Measurements from ENCODE around the gene RAD51B.
A peak's percentile ranks its signal among the peaks of the same experiment; 100 is the strongest.

RAD51B gene

GRCh38 chr14:67800743-67801142 is 18.8 kb upstream of the RAD51B start:
- H3K4me1 ChIP-seq (ENCODE audit: insufficient read depth, poor library complexity, severe bottlenecking), result no peaks in the 10 kb centered on the region
- TF ChIP-seq, protein P1, sequence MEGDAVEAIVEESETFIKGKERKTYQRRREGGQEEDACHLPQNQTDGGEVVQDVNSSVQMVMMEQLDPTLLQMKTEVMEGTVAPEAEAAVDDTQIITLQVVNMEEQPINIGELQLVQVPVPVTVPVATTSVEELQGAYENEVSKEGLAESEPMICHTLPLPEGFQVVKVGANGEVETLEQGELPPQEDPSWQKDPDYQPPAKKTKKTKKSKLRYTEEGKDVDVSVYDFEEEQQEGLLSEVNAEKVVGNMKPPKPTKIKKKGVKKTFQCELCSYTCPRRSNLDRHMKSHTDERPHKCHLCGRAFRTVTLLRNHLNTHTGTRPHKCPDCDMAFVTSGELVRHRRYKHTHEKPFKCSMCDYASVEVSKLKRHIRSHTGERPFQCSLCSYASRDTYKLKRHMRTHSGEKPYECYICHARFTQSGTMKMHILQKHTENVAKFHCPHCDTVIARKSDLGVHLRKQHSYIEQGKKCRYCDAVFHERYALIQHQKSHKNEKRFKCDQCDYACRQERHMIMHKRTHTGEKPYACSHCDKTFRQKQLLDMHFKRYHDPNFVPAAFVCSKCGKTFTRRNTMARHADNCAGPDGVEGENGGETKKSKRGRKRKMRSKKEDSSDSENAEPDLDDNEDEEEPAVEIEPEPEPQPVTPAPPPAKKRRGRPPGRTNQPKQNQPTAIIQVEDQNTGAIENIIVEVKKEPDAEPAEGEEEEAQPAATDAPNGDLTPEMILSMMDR (IDR thresholded peaks at IDR 0.05; ENCODE audit: poor library complexity, severe bottlenecking), result no peak
- ATAC-seq (ENCODE audit: low read depth) (no peak), DNase-seq (ENCODE audit: low spot score) (no peak)
- H3K27ac ChIP-seq (ENCODE audit: poor library complexity, severe bottlenecking), result no peak overlapping the region
- no peaks in the 10 kb centered on the region for H3K27me3 ChIP-seq (ENCODE audit: insufficient read depth, poor library complexity, severe bottlenecking)
- H3K36me3 ChIP-seq (ENCODE audit: low read depth), result peaks cover 88% of the 10 kb centered on the region
- no peaks in the 10 kb centered on the region for H3K9me3 ChIP-seq (ENCODE audit: severe bottlenecking)
- H3K4me3 ChIP-seq (ENCODE audit: severe bottlenecking), result no peak overlapping the region

DNA sequence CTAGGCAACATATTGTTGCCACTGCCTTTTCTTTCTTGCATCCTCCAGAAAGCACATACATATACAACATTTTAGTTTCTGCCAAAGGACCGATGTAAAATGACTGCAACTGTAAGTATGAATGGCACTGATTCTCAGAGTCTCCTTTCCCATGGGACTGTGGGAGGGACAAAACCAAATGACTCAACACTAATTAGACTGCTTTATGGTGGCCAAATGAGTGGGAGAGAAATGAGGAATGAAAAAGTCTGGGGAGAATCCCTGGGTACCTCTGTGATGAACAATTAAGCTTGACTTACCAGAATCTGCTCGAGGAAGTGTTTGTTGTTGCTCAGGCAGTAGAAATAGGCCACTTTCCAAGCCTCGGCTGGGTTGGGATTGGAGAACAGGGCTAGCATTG is 13.3 kb upstream of the RAD51B start:
- no peak for DNase-seq (ENCODE audit: low spot score)
- H3K27me3 ChIP-seq (ENCODE audit: insufficient read depth, poor library complexity, severe bottlenecking), result no peaks in the 10 kb centered on the region
- no peak overlapping the region for H3K4me3 ChIP-seq (ENCODE audit: severe bottlenecking)
- H3K9me3 ChIP-seq (ENCODE audit: severe bottlenecking), result no peaks in the 10 kb centered on the region
- no peaks in the 10 kb centered on the region for H3K4me1 ChIP-seq (ENCODE audit: insufficient read depth, poor library complexity, severe bottlenecking)
- H3K27ac ChIP-seq (ENCODE audit: poor library complexity, severe bottlenecking), result no peak overlapping the region
- ATAC-seq (ENCODE audit: low read depth), result no peak
- H3K36me3 ChIP-seq (ENCODE audit: low read depth), result peaks cover 91% of the 10 kb centered on the region
- TF ChIP-seq, protein P1 (IDR thresholded peaks at IDR 0.05; ENCODE audit: poor library complexity, severe bottlenecking), result no peak

GRCh38 chr14:67814821-67815220 is 4.8 kb upstream of the RAD51B start:
- DNase-seq (ENCODE audit: low spot score) (no peak), ATAC-seq (ENCODE audit: low read depth) (no peak)
- no peak overlapping the region for H3K27ac ChIP-seq (ENCODE audit: poor library complexity, severe bottlenecking)
- peaks cover 55% of the 10 kb centered on the region for H3K36me3 ChIP-seq (ENCODE audit: low read depth)
- no peak overlapping the region for H3K4me3 ChIP-seq (ENCODE audit: severe bottlenecking)
- H3K27me3 ChIP-seq (ENCODE audit: insufficient read depth, poor library complexity, severe bottlenecking), result no peaks in the 10 kb centered on the region
- TF ChIP-seq, protein P1 (IDR thresholded peaks at IDR 0.05; ENCODE audit: poor library complexity, severe bottlenecking), result no peak
- no peaks in the 10 kb centered on the region for H3K9me3 ChIP-seq (ENCODE audit: severe bottlenecking)
- peaks cover 15% of the 10 kb centered on the region for H3K4me1 ChIP-seq (ENCODE audit: insufficient read depth, poor library complexity, severe bottlenecking)

DNA sequence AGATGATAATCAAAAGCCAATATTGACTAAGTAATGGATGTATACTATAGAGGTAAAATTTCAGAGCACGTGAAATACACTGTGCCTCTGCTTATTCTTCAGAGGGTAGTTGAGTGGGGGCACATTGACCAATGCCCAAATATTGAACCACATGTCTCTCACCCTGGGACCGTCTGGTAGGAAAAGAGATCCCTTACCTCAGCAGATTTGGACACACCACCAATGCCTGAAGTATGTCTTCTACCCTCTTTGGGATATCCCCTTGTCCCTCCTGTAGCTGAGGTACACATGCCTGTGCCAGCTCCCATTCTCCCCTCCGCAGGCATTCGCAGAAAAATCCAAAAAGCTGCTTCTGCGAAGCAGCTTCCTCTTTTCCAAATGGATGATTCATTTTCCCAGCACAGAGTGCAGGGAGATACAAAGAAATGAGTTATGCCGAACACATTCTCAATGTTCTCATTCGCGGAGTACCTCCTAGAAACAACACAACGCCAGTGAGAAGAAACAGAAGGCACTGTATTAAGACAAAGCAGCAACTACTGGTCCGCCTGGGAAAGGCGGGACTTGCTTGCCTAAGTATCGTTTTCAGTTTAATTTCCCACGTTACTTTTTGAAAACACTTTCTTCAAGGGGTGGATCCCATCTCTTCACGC is 3.9 kb upstream of the RAD51B start:
- DNase-seq (ENCODE audit: low spot score) (no peak), ATAC-seq (ENCODE audit: low read depth) (0 out of 3 replicates have a peak, but pooled peaks have one; percentile 1)
- Histone ChIP-seq H3K27ac (ENCODE audit: poor library complexity, severe bottlenecking) (peak overlapping the region; percentile 22), H3K9me3 (ENCODE audit: severe bottlenecking) (no peaks in the 10 kb centered on the region), H3K4me3 (ENCODE audit: severe bottlenecking) (peak overlapping the region; percentile 60), H3K4me1 (ENCODE audit: insufficient read depth, poor library complexity, severe bottlenecking) (peaks cover 15% of the 10 kb centered on the region), H3K36me3 (ENCODE audit: low read depth) (peaks cover 46% of the 10 kb centered on the region), H3K27me3 (ENCODE audit: insufficient read depth, poor library complexity, severe bottlenecking) (no peaks in the 10 kb centered on the region)
- TF ChIP-seq, protein P1 (IDR thresholded peaks at IDR 0.05; ENCODE audit: poor library complexity, severe bottlenecking), result no peak

DNA sequence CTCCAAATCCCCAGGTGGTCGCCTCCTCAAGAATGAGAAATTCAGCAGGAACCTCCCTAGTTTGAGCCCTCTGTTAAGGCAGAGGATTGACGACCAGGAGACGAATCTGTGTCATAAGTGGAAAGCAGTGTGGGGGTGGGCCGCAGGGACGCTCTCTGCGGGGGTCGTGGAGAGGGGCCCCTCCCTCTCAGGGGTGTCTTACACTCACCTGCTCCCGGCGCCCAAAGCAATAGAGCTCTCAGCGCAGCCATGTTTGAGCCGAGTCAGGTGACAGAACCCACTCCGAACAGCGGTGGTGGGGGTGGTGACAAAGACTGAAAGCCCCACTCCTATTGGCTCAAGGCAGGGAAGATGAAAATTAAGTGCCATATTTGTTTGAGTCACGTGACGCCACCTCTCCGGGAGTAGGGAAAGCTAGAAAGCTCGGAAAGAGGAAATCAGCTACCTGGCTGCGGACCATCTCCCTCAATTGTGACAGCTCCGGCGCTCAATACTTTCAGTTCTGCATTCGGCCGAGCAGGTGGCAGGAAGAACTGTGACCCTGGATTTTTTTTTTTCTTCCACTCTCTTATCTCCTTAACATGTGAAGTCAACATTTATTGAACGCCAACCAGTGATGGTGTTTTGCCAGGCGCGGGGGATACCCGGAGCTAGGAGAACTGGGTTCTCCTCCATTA is 3.1 kb upstream of the RAD51B start, which contains the start of gene ZFYVE26:
Gene ZFYVE26, minus strand, starts transcription at position 265 of the 677 bp plus-strand sequence. CDS start 627 bp downstream, outside the sequence.
- peak within 1 kb of the TSS; percentile 60 for H3K4me3 ChIP-seq (ENCODE audit: severe bottlenecking)
- peak within 1 kb of the TSS; percentile 22 for H3K27ac ChIP-seq (ENCODE audit: poor library complexity, severe bottlenecking)
- H3K27me3 ChIP-seq (ENCODE audit: insufficient read depth, poor library complexity, severe bottlenecking), result no peaks in the 10 kb centered on the region
- peaks cover 38% of the 10 kb centered on the region for H3K36me3 ChIP-seq (ENCODE audit: low read depth)
- H3K9me3 ChIP-seq (ENCODE audit: severe bottlenecking), result no peaks in the 10 kb centered on the region
- TF ChIP-seq, protein P1 (IDR thresholded peaks at IDR 0.05; ENCODE audit: poor library complexity, severe bottlenecking), result no peak
- DNase-seq (ENCODE audit: low spot score), result peak; percentile 97
- H3K4me1 ChIP-seq (ENCODE audit: insufficient read depth, poor library complexity, severe bottlenecking), result peaks cover 15% of the 10 kb centered on the region
- peak; percentile 93 for ATAC-seq (ENCODE audit: low read depth)

All from RWPE2 (cell line).